Measurements from ENCODE around the gene MTRFR.

The MTRFR gene

GRCh38 chr12:123231931-123232330 is 1.3 kb upstream of the MTRFR start:
- no peak for DNase-seq
- H3K9me3 ChIP-seq (ENCODE audit: control insufficient read depth, low read length) = no peaks in the 10 kb centered on the region
- peak overlapping the region; percentile 76 for H3K4me3 ChIP-seq (ENCODE audit: insufficient read depth, low read depth, low read length, poor library complexity, severe bottlenecking)
- no peak overlapping the region for H3K27ac ChIP-seq (ENCODE audit: insufficient read depth, low read length, poor library complexity, severe bottlenecking)
- H3K27me3 ChIP-seq (replicated peaks; ENCODE audit: control insufficient read depth, insufficient read depth, low read length, poor library complexity, severe bottlenecking) = no peaks in the 10 kb centered on the region
- H3K4me1 ChIP-seq (ENCODE audit: control insufficient read depth, insufficient read depth, low read length, poor library complexity, severe bottlenecking) = peaks cover 20% of the 10 kb centered on the region
- H3K36me3 ChIP-seq (ENCODE audit: control insufficient read depth, insufficient read depth, low read length) = no peaks in the 10 kb centered on the region

- Histone ChIP-seq H3K27me3 (replicated peaks; ENCODE audit: control insufficient read depth, insufficient read depth, low read length, poor library complexity, severe bottlenecking) (no peaks in the 10 kb centered on the region), H3K36me3 (ENCODE audit: control insufficient read depth, insufficient read depth, low read length) (no peaks in the 10 kb centered on the region), H3K4me3 (ENCODE audit: insufficient read depth, low read depth, low read length, poor library complexity, severe bottlenecking) (peak overlapping the region; percentile 76), H3K4me1 (ENCODE audit: control insufficient read depth, insufficient read depth, low read length, poor library complexity, severe bottlenecking) (peaks cover 20% of the 10 kb centered on the region), H3K9me3 (ENCODE audit: control insufficient read depth, low read length) (no peaks in the 10 kb centered on the region), H3K27ac (ENCODE audit: insufficient read depth, low read length, poor library complexity, severe bottlenecking) (peak overlapping the region; percentile 91)
- DNase-seq = no peak
Measured at GRCh38 chr12:123232472-123232806, 797 bp upstream of the MTRFR start.

- Histone ChIP-seq H3K36me3 (ENCODE audit: control insufficient read depth, insufficient read depth, low read length) (no peaks in the 10 kb centered on the region), H3K9me3 (ENCODE audit: control insufficient read depth, low read length) (no peaks in the 10 kb centered on the region), H3K27ac (ENCODE audit: insufficient read depth, low read length, poor library complexity, severe bottlenecking) (peak overlapping the region; percentile 91), H3K4me1 (ENCODE audit: control insufficient read depth, insufficient read depth, low read length, poor library complexity, severe bottlenecking) (peaks cover 17% of the 10 kb centered on the region), H3K4me3 (ENCODE audit: insufficient read depth, low read depth, low read length, poor library complexity, severe bottlenecking) (peak overlapping the region; percentile 76), H3K27me3 (replicated peaks; ENCODE audit: control insufficient read depth, insufficient read depth, low read length, poor library complexity, severe bottlenecking) (no peaks in the 10 kb centered on the region)
- no peak for DNase-seq
Measured at GRCh38 chr12:123233505-123234308, 471 bp downstream of the MTRFR start.

- no peaks in the 10 kb centered on the region for H3K9me3 ChIP-seq (ENCODE audit: control insufficient read depth, low read length)
- H3K27ac ChIP-seq (ENCODE audit: insufficient read depth, low read length, poor library complexity, severe bottlenecking) = peak overlapping the region; percentile 0
- no peaks in the 10 kb centered on the region for H3K27me3 ChIP-seq (replicated peaks; ENCODE audit: control insufficient read depth, insufficient read depth, low read length, poor library complexity, severe bottlenecking)
- H3K4me3 ChIP-seq (ENCODE audit: insufficient read depth, low read depth, low read length, poor library complexity, severe bottlenecking) = no peak overlapping the region
- peak; percentile 33 to 55 (median 52) for DNase-seq
- H3K36me3 ChIP-seq (ENCODE audit: control insufficient read depth, insufficient read depth, low read length) = no peaks in the 10 kb centered on the region
- H3K4me1 ChIP-seq (ENCODE audit: control insufficient read depth, insufficient read depth, low read length, poor library complexity, severe bottlenecking) = peaks cover 16% of the 10 kb centered on the region
Measured at GRCh38 chr12:123237646-123238329, 4.6 kb downstream of the MTRFR start.

GRCh38 chr12:123238330-123238682 is 5.1 kb downstream of the MTRFR start:
- Histone ChIP-seq H3K27ac (ENCODE audit: insufficient read depth, low read length, poor library complexity, severe bottlenecking) (no peak overlapping the region), H3K36me3 (ENCODE audit: control insufficient read depth, insufficient read depth, low read length) (no peaks in the 10 kb centered on the region), H3K9me3 (ENCODE audit: control insufficient read depth, low read length) (no peaks in the 10 kb centered on the region), H3K27me3 (replicated peaks; ENCODE audit: control insufficient read depth, insufficient read depth, low read length, poor library complexity, severe bottlenecking) (no peaks in the 10 kb centered on the region), H3K4me1 (ENCODE audit: control insufficient read depth, insufficient read depth, low read length, poor library complexity, severe bottlenecking) (peaks cover 16% of the 10 kb centered on the region), H3K4me3 (ENCODE audit: insufficient read depth, low read depth, low read length, poor library complexity, severe bottlenecking) (no peak overlapping the region)
- DNase-seq = no peak

- Histone ChIP-seq H3K27ac (ENCODE audit: insufficient read depth, low read length, poor library complexity, severe bottlenecking) (no peak overlapping the region), H3K36me3 (ENCODE audit: control insufficient read depth, insufficient read depth, low read length) (no peaks in the 10 kb centered on the region), H3K4me3 (ENCODE audit: insufficient read depth, low read depth, low read length, poor library complexity, severe bottlenecking) (no peak overlapping the region), H3K27me3 (replicated peaks; ENCODE audit: control insufficient read depth, insufficient read depth, low read length, poor library complexity, severe bottlenecking) (no peaks in the 10 kb centered on the region), H3K9me3 (ENCODE audit: control insufficient read depth, low read length) (no peaks in the 10 kb centered on the region), H3K4me1 (ENCODE audit: control insufficient read depth, insufficient read depth, low read length, poor library complexity, severe bottlenecking) (peaks cover 16% of the 10 kb centered on the region)
- no peak for DNase-seq
Measured at GRCh38 chr12:123238961-123239360, 5.7 kb downstream of the MTRFR start.

GRCh38 chr12:123242116-123242904 is 9.1 kb downstream of the MTRFR start:
- Histone ChIP-seq H3K4me3 (ENCODE audit: insufficient read depth, low read depth, low read length, poor library complexity, severe bottlenecking) (no peak overlapping the region), H3K27ac (ENCODE audit: insufficient read depth, low read length, poor library complexity, severe bottlenecking) (no peak overlapping the region), H3K36me3 (ENCODE audit: control insufficient read depth, insufficient read depth, low read length) (no peaks in the 10 kb centered on the region), H3K4me1 (ENCODE audit: control insufficient read depth, insufficient read depth, low read length, poor library complexity, severe bottlenecking) (peaks cover 7% of the 10 kb centered on the region), H3K9me3 (ENCODE audit: control insufficient read depth, low read length) (no peaks in the 10 kb centered on the region), H3K27me3 (replicated peaks; ENCODE audit: control insufficient read depth, insufficient read depth, low read length, poor library complexity, severe bottlenecking) (no peaks in the 10 kb centered on the region)
- DNase-seq = no peak

- Histone ChIP-seq H3K4me3 (ENCODE audit: insufficient read depth, low read depth, low read length, poor library complexity, severe bottlenecking) (no peak overlapping the region), H3K36me3 (ENCODE audit: control insufficient read depth, insufficient read depth, low read length) (no peaks in the 10 kb centered on the region), H3K27ac (ENCODE audit: insufficient read depth, low read length, poor library complexity, severe bottlenecking) (no peak overlapping the region), H3K4me1 (ENCODE audit: control insufficient read depth, insufficient read depth, low read length, poor library complexity, severe bottlenecking) (peaks cover 7% of the 10 kb centered on the region), H3K9me3 (ENCODE audit: control insufficient read depth, low read length) (no peaks in the 10 kb centered on the region), H3K27me3 (replicated peaks; ENCODE audit: control insufficient read depth, insufficient read depth, low read length, poor library complexity, severe bottlenecking) (no peaks in the 10 kb centered on the region)
- no peak for DNase-seq
Measured at GRCh38 chr12:123243671-123244262, 10.5 kb downstream of the MTRFR start.

- Histone ChIP-seq H3K36me3 (ENCODE audit: control insufficient read depth, insufficient read depth, low read length) (no peaks in the 10 kb centered on the region), H3K4me1 (ENCODE audit: control insufficient read depth, insufficient read depth, low read length, poor library complexity, severe bottlenecking) (peaks cover 11% of the 10 kb centered on the region), H3K27ac (ENCODE audit: insufficient read depth, low read length, poor library complexity, severe bottlenecking) (no peak overlapping the region), H3K4me3 (ENCODE audit: insufficient read depth, low read depth, low read length, poor library complexity, severe bottlenecking) (no peak overlapping the region), H3K27me3 (replicated peaks; ENCODE audit: control insufficient read depth, insufficient read depth, low read length, poor library complexity, severe bottlenecking) (no peaks in the 10 kb centered on the region), H3K9me3 (ENCODE audit: control insufficient read depth, low read length) (no peaks in the 10 kb centered on the region)
- no peak for DNase-seq
Measured at GRCh38 chr12:123245678-123246077, 12.4 kb downstream of the MTRFR start.
